ENCODE results near the gene RHOC. TPM values are rescaled to one million over a fixed set of nuclear protein-coding genes. Genes with fewer than 3 reads are reported as not detected.

The RHOC gene
- total RNA-seq, 1 experiment from 2014 or later = 253 TPM

GRCh38 chr1:112687361-112687760, 19.6 kb downstream of the RHOC start:
- peaks cover 25% of the 10 kb centered on the region for H3K36me3 Mint-ChIP-seq (ENCODE audit: insufficient read depth, unreplicated experiment)
- no peaks in the 10 kb centered on the region for H3K27me3 Mint-ChIP-seq (ENCODE audit: insufficient read depth, unreplicated experiment)
- H3K9me3 Mint-ChIP-seq (ENCODE audit: unreplicated experiment) = peaks cover 7% of the 10 kb centered on the region
- peaks cover 31% of the 10 kb centered on the region for H3K4me1 Mint-ChIP-seq (ENCODE audit: insufficient read depth, unreplicated experiment)
- BruUV-seq (replicated peaks) = no TSS peak
- ChIA-PET CTCF (interaction anchor here (0.9 kb wide), 2 partner anchors 28 to 386 kb away, joined by 3 to 6 read pairs; partner anchors contain the start of gene LRIG2), POLR2A (interaction anchor here (0.7 to 7.5 kb wide), 6 partner anchors 13 to 270 kb away, joined by 3 to 85 read pairs (median 10); partner anchors contain the start of genes MOV10, RHOC and ST7L)
- intact Hi-C loops (cut with micrococcal nuclease) = loop anchor here (1.0 kb wide), 1 partner anchor 18 kb away; no protein-coding TSS in a partner anchor
- peak; percentile 93 for DNase-seq (ENCODE audit: unreplicated experiment)
- peak overlapping the region; percentile 96 for H3K27ac Mint-ChIP-seq (ENCODE audit: low read depth, unreplicated experiment)
- TF ChIP-seq CTCF (IDR thresholded peaks at IDR 0.05; ENCODE audit: unreplicated experiment) = no peak
- H3K4me3 Mint-ChIP-seq (ENCODE audit: unreplicated experiment) = no peak overlapping the region

- Mint-ChIP-seq H3K27ac (ENCODE audit: low read depth, unreplicated experiment) (peak overlapping the region; percentile 96), H3K4me1 (ENCODE audit: insufficient read depth, unreplicated experiment) (peaks cover 31% of the 10 kb centered on the region), H3K4me3 (ENCODE audit: unreplicated experiment) (no peak overlapping the region), H3K36me3 (ENCODE audit: insufficient read depth, unreplicated experiment) (peaks cover 23% of the 10 kb centered on the region), H3K9me3 (ENCODE audit: unreplicated experiment) (peaks cover 7% of the 10 kb centered on the region), H3K27me3 (ENCODE audit: insufficient read depth, unreplicated experiment) (no peaks in the 10 kb centered on the region)
- CTCF ChIA-PET = interaction anchor here (3.2 kb wide), 1 partner anchor 11 kb away, joined by 16 read pairs; the partner anchor contains the start of gene MOV10
- no peak for TF ChIP-seq CTCF (IDR thresholded peaks at IDR 0.05; ENCODE audit: unreplicated experiment)
- POLR2A ChIA-PET = interaction anchor here (0.5 to 7.5 kb wide), 9 partner anchors 13 to 295 kb away, joined by 3 to 85 read pairs (median 4); partner anchors contain the start of genes MOV10, PPM1J, RHOC and ST7L
- intact Hi-C loops (cut with micrococcal nuclease) = loop anchor here (1.0 kb wide), 1 partner anchor 18 kb away; no protein-coding TSS in a partner anchor
- DNase-seq (ENCODE audit: unreplicated experiment) = no peak
- no TSS peak for BruUV-seq (replicated peaks)
Measured at GRCh38 chr1:112686835-112687234, 20.1 kb downstream of the RHOC start.

GRCh38 chr1:112686417-112686816, 20.5 kb downstream of the RHOC start:
- no peaks in the 10 kb centered on the region for H3K27me3 Mint-ChIP-seq (ENCODE audit: insufficient read depth, unreplicated experiment)
- intact Hi-C loops (cut with micrococcal nuclease) = no loop called here
- ChIA-PET CTCF (interaction anchor here (3.2 kb wide), 1 partner anchor 11 kb away, joined by 16 read pairs; the partner anchor contains the start of gene MOV10), POLR2A (interaction anchor here (0.5 to 7.5 kb wide), 9 partner anchors 12 to 295 kb away, joined by 3 to 85 read pairs (median 4); partner anchors contain the start of genes MOV10, PPM1J, RHOC and ST7L)
- no TSS peak for BruUV-seq (replicated peaks)
- H3K9me3 Mint-ChIP-seq (ENCODE audit: unreplicated experiment) = peaks cover 7% of the 10 kb centered on the region
- TF ChIP-seq CTCF (IDR thresholded peaks at IDR 0.05; ENCODE audit: unreplicated experiment) = no peak
- no peak for DNase-seq (ENCODE audit: unreplicated experiment)
- H3K4me1 Mint-ChIP-seq (ENCODE audit: insufficient read depth, unreplicated experiment) = peaks cover 31% of the 10 kb centered on the region
- no peak overlapping the region for H3K4me3 Mint-ChIP-seq (ENCODE audit: unreplicated experiment)
- peak overlapping the region; percentile 96 for H3K27ac Mint-ChIP-seq (ENCODE audit: low read depth, unreplicated experiment)
- H3K36me3 Mint-ChIP-seq (ENCODE audit: insufficient read depth, unreplicated experiment) = peaks cover 23% of the 10 kb centered on the region

GRCh38 chr1:112685913-112686312, 21.0 kb downstream of the RHOC start:
- no peak overlapping the region for H3K27ac Mint-ChIP-seq (ENCODE audit: low read depth, unreplicated experiment)
- ChIA-PET CTCF (interaction anchor here (3.2 kb wide), 1 partner anchor 10 kb away, joined by 16 read pairs; the partner anchor contains the start of gene MOV10), POLR2A (interaction anchor here (0.6 to 7.5 kb wide), 10 partner anchors 12 to 294 kb away, joined by 3 to 85 read pairs (median 4); partner anchors contain the start of genes MOV10, PPM1J, RHOC and ST7L)
- peaks cover 31% of the 10 kb centered on the region for H3K4me1 Mint-ChIP-seq (ENCODE audit: insufficient read depth, unreplicated experiment)
- no peaks in the 10 kb centered on the region for H3K27me3 Mint-ChIP-seq (ENCODE audit: insufficient read depth, unreplicated experiment)
- DNase-seq (ENCODE audit: unreplicated experiment) = no peak
- peaks cover 7% of the 10 kb centered on the region for H3K9me3 Mint-ChIP-seq (ENCODE audit: unreplicated experiment)
- no peak overlapping the region for H3K4me3 Mint-ChIP-seq (ENCODE audit: unreplicated experiment)
- BruUV-seq (replicated peaks) = no TSS peak
- no peak for TF ChIP-seq CTCF (IDR thresholded peaks at IDR 0.05; ENCODE audit: unreplicated experiment)
- peaks cover 24% of the 10 kb centered on the region for H3K36me3 Mint-ChIP-seq (ENCODE audit: insufficient read depth, unreplicated experiment)
- intact Hi-C loops (cut with micrococcal nuclease) = no loop called here

All from MCF 10A (cell line).